ENCODE measurements around the gene NIN.
A peak's percentile ranks its signal among the peaks of the same experiment; 100 is the strongest.

NIN gene

GRCh38 chr14:50865391-50866076 is 34.6 kb upstream of the NIN start:
- CTCF ChIA-PET, result interaction anchor here (1.2 to 1.8 kb wide), 5 partner anchors 34 to 92 kb away, joined by 3 to 9 read pairs (median 5); partner anchors contain the start of gene NIN
- POLR2A ChIA-PET, result interaction anchor here (0.6 kb wide), 1 partner anchor 348 kb away, joined by 4 read pairs; no protein-coding TSS in a partner anchor
- Histone ChIP-seq H3K4me1 (ENCODE audit: control extremely low read depth in 1 of 4, control insufficient read depth in 4 of 4, insufficient read depth in 4 of 4, low read length in 3 of 4) (peaks cover 6 to 22% (median 14%) of the 10 kb centered on the region in 4 experiments), H3K9me3 (ENCODE audit: control extremely low read depth in 1 of 5, control insufficient read depth in 4 of 5, insufficient read depth in 2 of 5, low read depth in 1 of 5, low read length in 4 of 5) (no peaks in the 10 kb centered on the region), H3K27ac (ENCODE audit: insufficient read depth in 1 of 2, low read depth in 1 of 2, low read length in 2 of 2, poor library complexity in 1 of 2, severe bottlenecking in 2 of 2) (no peak overlapping the region), H3K36me3 (ENCODE audit: control insufficient read depth in 4 of 4, insufficient read depth in 4 of 4, low read length in 3 of 4) (no peaks in the 10 kb centered on the region), H3K4me3 (ENCODE audit: control insufficient read depth in 1 of 7, extremely low read depth in 1 of 7, insufficient read depth in 4 of 7, low read depth in 2 of 7, low read length in 6 of 7) (no peak overlapping the region), H3K27me3 (replicated peaks in 2 of 5; ENCODE audit: control insufficient read depth in 4 of 5, insufficient read depth in 5 of 5, low read length in 4 of 5) (peaks cover 0 to 5% (median 0%) of the 10 kb centered on the region in 5 experiments)
- DNase-seq, result peak; percentile 38 to 57 (median 48)
- 46% methylated on average over 8 of the region's 11 CpGs for WGBS (ENCODE audit: insufficient coverage)

DNA sequence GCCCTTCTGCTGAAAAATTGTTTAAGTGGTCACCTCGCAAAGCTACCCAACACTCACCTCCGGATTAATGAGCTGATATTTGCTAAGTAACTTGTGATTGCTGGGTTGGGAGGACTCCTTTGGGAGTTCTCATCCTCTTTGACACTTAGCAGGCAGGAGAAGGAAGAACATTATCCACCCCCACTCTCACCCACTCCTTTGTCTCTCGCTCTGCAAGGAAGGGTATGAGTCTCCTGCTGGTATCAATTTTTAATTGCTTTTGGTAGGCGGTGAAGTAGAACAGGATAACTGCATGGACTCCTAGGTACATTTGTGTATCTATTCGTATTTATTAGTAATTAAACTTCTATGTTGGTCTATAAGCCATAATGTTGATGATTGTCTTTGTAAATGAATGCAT is 34.0 kb upstream of the NIN start:
- Histone ChIP-seq H3K27ac (ENCODE audit: insufficient read depth in 1 of 2, low read depth in 1 of 2, low read length in 2 of 2, poor library complexity in 1 of 2, severe bottlenecking in 2 of 2) (no peak overlapping the region), H3K4me3 (ENCODE audit: control insufficient read depth in 1 of 7, extremely low read depth in 1 of 7, insufficient read depth in 4 of 7, low read depth in 2 of 7, low read length in 6 of 7) (no peak overlapping the region), H3K4me1 (ENCODE audit: control extremely low read depth in 1 of 4, control insufficient read depth in 4 of 4, insufficient read depth in 4 of 4, low read length in 3 of 4) (peaks cover 10 to 25% (median 15%) of the 10 kb centered on the region in 4 experiments), H3K36me3 (ENCODE audit: control insufficient read depth in 4 of 4, insufficient read depth in 4 of 4, low read length in 3 of 4) (no peaks in the 10 kb centered on the region), H3K27me3 (replicated peaks in 2 of 5; ENCODE audit: control insufficient read depth in 4 of 5, insufficient read depth in 5 of 5, low read length in 4 of 5) (no peaks in the 10 kb centered on the region), H3K9me3 (ENCODE audit: control extremely low read depth in 1 of 5, control insufficient read depth in 4 of 5, insufficient read depth in 2 of 5, low read depth in 1 of 5, low read length in 4 of 5) (no peaks in the 10 kb centered on the region)
- no CpG with 5 or more reads among the region's 5 CpGs for WGBS (ENCODE audit: insufficient coverage)
- ChIA-PET CTCF (interaction anchor here (1.2 to 1.8 kb wide), 6 partner anchors 33 to 91 kb away, joined by 3 to 9 read pairs (median 4); partner anchors contain the start of gene NIN), POLR2A (no interaction called here)
- no peak for DNase-seq

GRCh38 chr14:50864237-50864636 is 33.3 kb upstream of the NIN start:
- Histone ChIP-seq H3K4me1 (ENCODE audit: control extremely low read depth in 1 of 4, control insufficient read depth in 4 of 4, insufficient read depth in 4 of 4, low read length in 3 of 4) (peaks cover 12 to 31% (median 21%) of the 10 kb centered on the region in 4 experiments), H3K4me3 (ENCODE audit: control insufficient read depth in 1 of 7, extremely low read depth in 1 of 7, insufficient read depth in 4 of 7, low read depth in 2 of 7, low read length in 6 of 7) (no peak overlapping the region), H3K36me3 (ENCODE audit: control insufficient read depth in 4 of 4, insufficient read depth in 4 of 4, low read length in 3 of 4) (no peaks in the 10 kb centered on the region), H3K27me3 (replicated peaks in 2 of 5; ENCODE audit: control insufficient read depth in 4 of 5, insufficient read depth in 5 of 5, low read length in 4 of 5) (no peaks in the 10 kb centered on the region), H3K27ac (ENCODE audit: insufficient read depth in 1 of 2, low read depth in 1 of 2, low read length in 2 of 2, poor library complexity in 1 of 2, severe bottlenecking in 2 of 2) (no peak overlapping the region), H3K9me3 (ENCODE audit: control extremely low read depth in 1 of 5, control insufficient read depth in 4 of 5, insufficient read depth in 2 of 5, low read depth in 1 of 5, low read length in 4 of 5) (no peaks in the 10 kb centered on the region)
- POLR2A ChIA-PET, result no interaction called here
- no peak for DNase-seq
- CTCF ChIA-PET, result interaction anchor here (1.2 to 8.0 kb wide), 6 partner anchors 33 to 90 kb away, joined by 3 to 131 read pairs (median 4); partner anchors contain the start of gene NIN

GRCh38 chr14:50862036-50862570 is 31.1 kb upstream of the NIN start:
- H3K4me3 ChIP-seq (ENCODE audit: control insufficient read depth in 1 of 7, extremely low read depth in 1 of 7, insufficient read depth in 4 of 7, low read depth in 2 of 7, low read length in 6 of 7), result no peak overlapping the region
- no peaks in the 10 kb centered on the region for H3K36me3 ChIP-seq (ENCODE audit: control insufficient read depth in 4 of 4, insufficient read depth in 4 of 4, low read length in 3 of 4)
- H3K27ac ChIP-seq (ENCODE audit: insufficient read depth in 1 of 2, low read depth in 1 of 2, low read length in 2 of 2, poor library complexity in 1 of 2, severe bottlenecking in 2 of 2), result no peak overlapping the region
- H3K9me3 ChIP-seq (ENCODE audit: control extremely low read depth in 1 of 5, control insufficient read depth in 4 of 5, insufficient read depth in 2 of 5, low read depth in 1 of 5, low read length in 4 of 5), result no peaks in the 10 kb centered on the region
- 100% methylated on average over 3 of the region's 4 CpGs for WGBS (ENCODE audit: insufficient coverage)
- peaks cover 12 to 35% (median 29%) of the 10 kb centered on the region in 4 experiments for H3K4me1 ChIP-seq (ENCODE audit: control extremely low read depth in 1 of 4, control insufficient read depth in 4 of 4, insufficient read depth in 4 of 4, low read length in 3 of 4)
- DNase-seq, result no peak
- CTCF ChIA-PET, result interaction anchor here (0.8 to 8.0 kb wide), 10 partner anchors 24 to 261 kb away, joined by 3 to 131 read pairs (median 3); partner anchors contain the start of gene PYGL
- POLR2A ChIA-PET, result interaction anchor here (0.6 to 7.8 kb wide), 2 partner anchors 32 to 194 kb away, joined by 3 to 37 read pairs; partner anchors contain the start of genes NIN and SAV1
- H3K27me3 ChIP-seq (replicated peaks in 2 of 5; ENCODE audit: control insufficient read depth in 4 of 5, insufficient read depth in 5 of 5, low read length in 4 of 5), result no peaks in the 10 kb centered on the region

DNA sequence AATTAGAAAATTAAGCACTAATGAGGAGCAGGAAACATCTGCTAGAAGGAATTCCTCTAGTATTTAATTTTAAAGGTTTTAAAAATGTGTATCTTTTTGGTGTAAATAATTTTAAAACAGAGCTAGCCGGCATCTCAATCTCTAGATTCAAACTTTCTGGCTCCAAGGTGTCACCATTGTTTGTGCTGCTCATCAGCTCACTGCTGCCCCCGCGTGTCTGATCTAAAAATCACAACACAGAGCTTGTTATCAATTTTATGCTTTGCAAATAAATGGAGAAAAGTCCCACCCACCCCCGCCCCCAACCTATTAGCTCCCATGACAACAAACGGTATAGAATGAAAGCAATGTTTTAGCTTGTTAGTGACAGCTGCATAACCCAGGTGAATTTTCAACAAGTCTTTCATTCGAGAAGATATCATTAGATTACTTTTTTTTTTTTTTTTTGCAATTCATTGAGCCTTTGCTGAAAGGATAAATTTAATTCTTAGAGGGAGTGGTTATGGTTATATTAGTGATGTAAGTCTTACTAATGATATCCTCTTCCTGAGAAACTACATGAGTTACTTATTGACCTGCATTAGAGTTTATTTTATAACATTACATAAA is 29.6 kb upstream of the NIN start:
- no peaks in the 10 kb centered on the region for H3K36me3 ChIP-seq (ENCODE audit: control insufficient read depth in 4 of 4, insufficient read depth in 4 of 4, low read length in 3 of 4)
- H3K9me3 ChIP-seq (ENCODE audit: control extremely low read depth in 1 of 5, control insufficient read depth in 4 of 5, insufficient read depth in 2 of 5, low read depth in 1 of 5, low read length in 4 of 5), result no peaks in the 10 kb centered on the region
- peak; percentile 91 to 93 (median 92) for DNase-seq
- peaks cover 4 to 32% (median 32%) of the 10 kb centered on the region in 4 experiments for H3K4me1 ChIP-seq (ENCODE audit: control extremely low read depth in 1 of 4, control insufficient read depth in 4 of 4, insufficient read depth in 4 of 4, low read length in 3 of 4)
- CTCF ChIA-PET, result interaction anchor here (0.6 to 8.0 kb wide), 25 partner anchors 9 to 262 kb away, joined by 3 to 131 read pairs (median 5); partner anchors contain the start of genes ABHD12B and NIN
- H3K4me3 ChIP-seq (ENCODE audit: control insufficient read depth in 1 of 7, extremely low read depth in 1 of 7, insufficient read depth in 4 of 7, low read depth in 2 of 7, low read length in 6 of 7), result peak overlapping the region in 6 of 7 experiments; percentile 65 to 92 (median 79)
- POLR2A ChIA-PET, result interaction anchor here (0.5 to 7.8 kb wide), 5 partner anchors 30 to 1175 kb away, joined by 3 to 37 read pairs (median 3); partner anchors contain the start of gene NIN
- no peaks in the 10 kb centered on the region for H3K27me3 ChIP-seq (replicated peaks in 2 of 5; ENCODE audit: control insufficient read depth in 4 of 5, insufficient read depth in 5 of 5, low read length in 4 of 5)
- WGBS (ENCODE audit: insufficient coverage), result no CpG with 5 or more reads among the region's 6 CpGs
- H3K27ac ChIP-seq (ENCODE audit: insufficient read depth in 1 of 2, low read depth in 1 of 2, low read length in 2 of 2, poor library complexity in 1 of 2, severe bottlenecking in 2 of 2), result peak overlapping the region; percentile 13 to 66

DNA sequence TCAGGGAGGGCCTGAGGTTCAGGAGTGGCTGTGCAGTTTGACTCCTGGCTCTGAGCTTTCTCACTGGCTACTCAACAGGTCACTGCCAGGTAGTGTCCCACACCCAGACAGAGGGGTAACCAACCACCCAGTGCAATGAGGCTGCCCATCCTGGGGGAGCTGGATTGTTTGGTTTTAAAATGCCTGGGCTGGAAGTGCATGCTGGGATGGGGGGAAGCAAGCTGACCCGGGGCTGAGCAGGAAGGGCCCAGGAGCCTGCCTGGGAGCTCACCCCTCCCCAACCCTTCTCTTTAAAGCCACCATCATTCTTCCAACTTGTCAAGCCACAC is 28.3 kb upstream of the NIN start:
- peak overlapping the region in 6 of 7 experiments; percentile 65 to 92 (median 79) for H3K4me3 ChIP-seq (ENCODE audit: control insufficient read depth in 1 of 7, extremely low read depth in 1 of 7, insufficient read depth in 4 of 7, low read depth in 2 of 7, low read length in 6 of 7)
- peak overlapping the region in 1 of 2 experiments; percentile 66 for H3K27ac ChIP-seq (ENCODE audit: insufficient read depth in 1 of 2, low read depth in 1 of 2, low read length in 2 of 2, poor library complexity in 1 of 2, severe bottlenecking in 2 of 2)
- no peaks in the 10 kb centered on the region for H3K9me3 ChIP-seq (ENCODE audit: control extremely low read depth in 1 of 5, control insufficient read depth in 4 of 5, insufficient read depth in 2 of 5, low read depth in 1 of 5, low read length in 4 of 5)
- no peaks in the 10 kb centered on the region for H3K36me3 ChIP-seq (ENCODE audit: control insufficient read depth in 4 of 4, insufficient read depth in 4 of 4, low read length in 3 of 4)
- ChIA-PET CTCF (interaction anchor here (1.0 to 8.0 kb wide), 17 partner anchors 9 to 240 kb away, joined by 3 to 131 read pairs (median 8); partner anchors contain the start of genes ABHD12B and NIN), POLR2A (interaction anchor here (7.8 kb wide), 1 partner anchor 29 kb away, joined by 37 read pairs; the partner anchor contains the start of gene NIN)
- no peak for DNase-seq
- no peaks in the 10 kb centered on the region for H3K27me3 ChIP-seq (replicated peaks in 2 of 5; ENCODE audit: control insufficient read depth in 4 of 5, insufficient read depth in 5 of 5, low read length in 4 of 5)
- WGBS (ENCODE audit: insufficient coverage), result no CpG with 5 or more reads among the region's 1 CpG
- peaks cover 5 to 42% (median 38%) of the 10 kb centered on the region in 4 experiments for H3K4me1 ChIP-seq (ENCODE audit: control extremely low read depth in 1 of 4, control insufficient read depth in 4 of 4, insufficient read depth in 4 of 4, low read length in 3 of 4)

Measured in common myeloid progenitor, CD34-positive (primary cell).